ENCODE measurements around the gene AFDN.

AFDN gene

DNA sequence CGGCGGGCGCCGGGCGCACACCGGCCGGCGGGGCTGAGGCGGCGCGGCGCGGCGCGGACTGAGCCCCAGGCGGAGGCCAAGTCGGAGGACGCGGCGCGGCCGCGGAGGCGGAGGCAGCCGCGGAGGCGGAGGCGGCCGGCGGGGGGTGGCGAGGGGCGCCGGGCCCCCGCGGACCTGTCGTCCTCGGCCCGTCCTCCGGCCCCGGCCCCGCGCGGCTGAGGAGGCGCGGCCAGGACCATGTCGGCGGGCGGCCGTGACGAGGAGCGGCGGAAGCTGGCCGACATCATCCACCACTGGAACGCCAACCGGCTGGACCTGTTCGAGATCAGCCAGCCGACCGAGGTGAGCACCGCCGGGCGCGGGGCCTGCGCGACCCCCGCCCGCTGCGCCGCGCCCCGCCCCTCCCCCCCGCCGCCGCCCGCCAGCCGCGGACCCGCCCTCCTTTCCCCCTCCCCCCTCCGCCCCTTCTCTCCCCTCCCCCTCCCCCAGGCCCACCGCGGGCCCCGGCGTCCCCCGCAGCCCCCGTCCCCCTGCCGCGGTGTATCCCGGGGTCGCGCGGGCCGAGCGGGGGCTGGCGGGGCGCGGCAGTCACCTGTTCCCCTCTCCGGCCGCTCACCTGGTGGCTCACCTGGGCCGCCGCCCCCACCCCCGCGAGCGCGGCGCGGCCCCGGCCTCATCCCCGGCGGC is at the start of gene AFDN:
AFDN (plus strand) TSS at position 16 of the 687 bp plus-strand sequence; CDS start at position 238, 222 bp downstream.
- DNase-seq, result no peak

GRCh38 chr6:167778497-167779128 is 48.1 kb upstream of the AFDN start:
- no peak for DNase-seq

- DNase-seq, result no peak
These were observed 47.4 kb upstream of the AFDN start for GRCh38 chr6:167779129-167779992.

GRCh38 chr6:167779993-167780655 is 46.6 kb upstream of the AFDN start:
- DNase-seq, result no peak

GRCh38 chr6:167781066-167781767 is 45.5 kb upstream of the AFDN start:
- no peak for DNase-seq

DNA sequence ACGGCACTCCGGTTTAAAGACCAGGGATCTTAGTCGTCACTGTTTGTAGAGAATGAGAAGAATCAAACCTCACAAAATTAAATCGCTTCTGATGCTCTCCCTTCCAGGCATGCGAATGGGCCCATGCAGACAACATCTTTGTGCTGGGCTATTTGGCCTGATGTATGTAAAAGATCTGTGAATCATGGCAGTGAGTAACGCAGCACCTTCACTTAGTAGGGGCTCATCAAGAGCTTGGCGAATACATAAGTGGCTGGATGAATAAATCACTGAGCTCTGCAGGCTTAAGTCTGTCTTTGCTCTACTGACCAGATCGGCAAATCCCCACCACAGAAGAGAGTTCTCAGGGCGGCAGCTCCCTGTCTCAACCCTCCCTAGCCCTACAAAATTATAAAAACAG is 44.8 kb upstream of the AFDN start:
- DNase-seq, result no peak

DNA sequence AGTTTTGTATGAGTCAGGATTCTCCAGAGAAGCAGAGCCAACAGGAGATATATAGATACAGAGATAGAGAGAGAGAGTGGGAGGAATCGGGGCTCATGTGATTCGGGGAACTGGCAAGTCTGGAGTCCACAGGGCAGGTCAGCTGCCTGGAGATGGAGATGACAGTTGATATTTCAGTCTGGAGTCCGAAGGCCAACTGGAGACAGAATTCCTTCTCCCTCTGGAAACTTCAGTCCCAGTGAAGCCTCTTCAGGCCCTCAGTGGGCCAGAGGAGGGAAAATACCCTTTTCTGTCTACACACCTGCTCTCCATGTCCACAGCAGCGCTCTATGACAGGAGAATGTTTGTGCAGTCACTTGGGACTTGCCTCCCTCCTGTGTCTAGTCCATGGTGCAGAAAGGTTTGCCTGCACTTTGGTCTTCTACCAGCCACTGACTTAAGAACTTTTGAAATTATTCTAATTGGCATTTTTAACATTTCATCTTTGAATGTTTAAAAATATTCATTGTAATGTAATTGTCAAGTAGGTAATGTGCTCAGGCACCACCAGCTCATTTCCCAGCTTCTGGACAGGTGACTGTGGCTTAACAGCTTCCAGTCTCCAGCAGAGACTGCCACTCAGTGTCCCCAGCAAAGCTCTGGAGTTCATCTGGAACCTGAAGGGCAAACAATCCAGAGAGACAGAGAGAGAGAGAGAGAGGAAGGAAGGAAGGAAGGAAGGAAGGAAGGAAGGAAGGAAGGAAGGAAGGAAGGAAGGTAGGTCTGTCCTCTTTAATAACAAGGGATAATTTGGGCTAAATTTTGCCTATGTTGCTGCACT is 43.8 kb upstream of the AFDN start:
- DNase-seq, result no peak

DNA sequence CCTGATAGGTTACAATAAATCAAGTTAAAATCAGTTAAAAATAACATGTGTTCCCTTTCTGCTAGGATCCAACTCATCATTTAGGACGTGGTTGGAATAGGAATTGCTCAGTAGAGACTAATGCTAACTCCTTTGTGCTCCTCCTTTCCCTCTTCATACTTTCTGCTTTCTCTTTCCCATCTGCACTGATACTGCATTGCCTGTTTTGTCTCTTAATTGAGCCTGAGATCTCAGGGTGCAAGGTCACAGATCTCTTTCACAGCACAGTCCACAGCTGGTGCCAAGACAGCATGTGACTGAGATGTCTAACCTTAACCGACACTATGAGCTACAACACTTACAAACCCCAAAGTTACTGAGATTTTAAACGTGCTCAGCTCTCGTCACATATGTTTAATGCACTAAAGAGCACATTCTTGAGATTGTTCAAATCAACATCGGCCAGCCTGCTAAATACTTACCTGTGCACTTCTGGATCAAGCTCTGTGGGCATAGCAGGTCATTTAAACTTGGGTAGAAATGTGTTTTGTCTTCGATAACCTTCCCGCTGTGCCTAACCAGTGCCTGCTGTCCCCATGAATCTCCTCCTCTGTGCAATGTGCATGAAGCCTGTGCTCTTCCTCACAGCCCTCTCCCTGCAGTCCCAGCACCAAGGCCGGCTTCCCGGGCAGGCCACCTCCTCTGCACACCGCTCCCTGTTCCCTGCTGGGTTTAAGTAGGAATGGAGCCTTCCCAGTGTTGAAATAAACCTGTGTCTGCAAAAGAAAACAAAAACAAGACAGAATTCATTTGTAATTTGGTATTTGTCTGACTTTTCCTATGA is 39.6 kb upstream of the AFDN start:
- DNase-seq, result no peak

GRCh38 chr6:167787896-167788562 is 38.7 kb upstream of the AFDN start:
- DNase-seq, result no peak

DNA sequence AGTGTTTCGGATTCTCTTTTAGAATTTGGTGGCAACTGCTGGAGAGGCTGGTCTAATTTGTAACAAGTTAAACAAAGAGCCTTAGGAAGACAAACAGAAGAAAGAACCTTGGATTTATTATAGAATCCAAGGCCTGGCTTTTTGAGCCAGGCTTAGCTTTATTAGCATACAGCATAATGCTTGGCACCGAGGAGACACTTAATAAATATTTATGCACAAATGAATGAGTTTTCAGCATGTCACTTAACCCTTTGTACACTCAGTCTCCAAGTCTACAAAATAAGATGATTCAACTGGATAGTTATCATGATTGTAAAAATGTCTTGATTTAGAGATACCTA is 38.2 kb upstream of the AFDN start:
- no peak for DNase-seq

- DNase-seq, result no peak
These were observed 37.4 kb upstream of the AFDN start for GRCh38 chr6:167789358-167789757.

DNA sequence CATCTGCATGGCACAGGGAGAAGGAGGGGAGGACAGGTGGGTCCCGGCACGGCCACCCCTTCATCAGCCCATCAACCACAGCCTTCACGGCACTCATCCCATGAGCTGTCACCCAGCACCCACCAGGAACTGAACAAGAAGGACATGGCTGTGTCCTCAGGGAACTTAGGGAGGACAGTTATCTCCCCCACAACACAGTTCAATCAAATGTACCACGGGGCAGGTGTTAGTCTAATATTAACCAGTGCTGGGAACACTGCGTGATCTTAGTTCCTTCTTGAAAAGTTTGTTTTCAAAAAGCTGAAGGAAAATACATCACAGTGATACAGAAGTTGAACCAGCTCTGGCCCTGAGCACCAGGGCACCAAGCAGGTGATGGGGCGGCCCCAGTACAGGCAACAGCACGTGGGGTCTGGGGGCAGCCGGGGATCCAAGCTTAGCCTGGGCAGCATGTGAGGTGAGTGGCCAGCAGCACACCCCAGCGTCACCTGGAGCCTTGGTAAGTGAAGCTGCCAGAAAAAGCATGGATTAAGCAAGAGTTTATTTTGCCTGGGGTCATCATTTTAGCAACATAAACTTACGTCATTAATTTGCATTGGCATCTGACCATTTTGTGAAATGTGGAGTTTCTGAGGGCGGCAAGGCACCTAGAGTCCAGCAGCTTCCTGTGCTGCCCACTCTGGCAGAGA is 35.5 kb upstream of the AFDN start:
- DNase-seq, result no peak

DNA sequence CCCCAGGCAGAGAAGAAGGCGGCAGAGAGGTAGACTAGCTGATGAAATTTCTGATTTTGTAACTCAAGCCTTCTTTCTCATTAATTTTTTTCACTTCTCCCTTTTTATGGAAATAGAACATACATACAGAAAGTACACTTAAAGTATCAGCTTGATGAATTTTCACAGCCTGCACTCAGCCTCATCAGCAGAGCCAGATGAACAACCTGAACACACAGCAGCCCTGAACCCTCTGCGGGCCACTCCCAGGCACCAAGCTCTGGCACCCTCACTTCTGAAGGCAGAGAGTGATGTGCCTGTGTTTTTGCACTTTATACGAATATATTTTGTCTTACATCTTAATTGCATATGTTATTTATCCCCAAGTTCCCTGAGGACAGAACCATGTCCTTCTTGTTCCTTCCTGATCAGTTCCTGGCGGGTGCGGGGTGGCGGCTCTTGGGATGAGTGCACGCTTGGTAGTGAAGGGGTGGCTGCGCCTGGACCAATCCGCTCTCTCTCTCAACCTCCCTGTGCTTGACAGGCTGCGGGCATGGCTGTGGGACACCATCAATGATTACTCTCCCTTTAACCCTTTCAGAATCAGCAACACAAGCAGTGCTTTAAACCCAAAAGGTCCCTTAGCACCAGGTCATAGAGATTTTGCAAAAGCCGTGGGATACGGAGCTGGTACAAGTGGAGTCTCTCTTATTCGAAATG is 34.8 kb upstream of the AFDN start:
- no peak for DNase-seq

DNA sequence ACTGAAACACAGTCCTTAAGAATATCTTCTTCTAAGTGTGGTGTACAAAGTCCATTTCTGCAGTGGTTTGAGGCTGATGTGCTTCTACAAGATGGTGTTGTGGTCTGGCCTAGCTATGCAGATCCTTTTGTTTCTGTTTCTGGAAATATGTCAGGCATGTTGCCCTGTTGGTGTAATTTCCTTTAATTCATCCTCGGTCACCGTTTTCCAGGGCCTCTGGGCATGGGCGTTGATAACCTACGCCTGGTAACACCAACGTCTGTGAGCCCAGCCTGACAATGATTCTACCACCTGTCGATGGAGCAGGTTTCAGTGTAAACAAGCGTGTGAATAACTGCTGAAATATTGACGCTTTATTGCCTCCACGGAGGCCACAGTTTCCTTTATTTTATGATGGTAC is 33.3 kb upstream of the AFDN start:
- no peak for DNase-seq

- no peak for DNase-seq
These were observed 32.3 kb upstream of the AFDN start for GRCh38 chr6:167794161-167795157.

GRCh38 chr6:167795321-167795811 is 31.3 kb upstream of the AFDN start:
- no peak for DNase-seq

DNA sequence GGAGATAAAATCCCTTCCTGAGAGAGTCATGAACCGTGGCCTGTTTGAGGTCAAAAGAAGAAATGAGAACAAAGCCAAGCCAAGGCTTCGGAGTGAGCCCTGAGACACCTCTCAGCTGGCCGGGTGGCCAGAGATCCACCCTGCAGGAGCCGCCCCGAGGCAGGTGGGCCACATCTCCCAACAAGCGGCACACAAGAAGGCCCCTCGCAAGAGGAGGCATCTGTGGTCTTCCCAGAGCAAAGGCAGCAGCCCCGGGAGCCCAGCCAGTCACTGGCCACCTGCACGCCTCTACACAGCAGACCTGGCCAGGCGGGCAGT is 30.9 kb upstream of the AFDN start:
- no peak for DNase-seq
